T-helper 9 cell (primary cell): ENCODE data around the gene SLC45A1.
"Not testable (repeated sequence)": the region's sequence is repeated elsewhere in the genome, so short reads cannot be mapped to it uniquely, and the experiment has no call there.

Experiments
- DNase-seq: peaks from one replicate; pipeline ENCODE4 v3.0.0-alpha.2; 2020

Gene SLC45A1

GRCh38 chr1:8371372-8371991 is 53.6 kb downstream of the SLC45A1 start:
- DNase-seq = no peak

- no peak for DNase-seq
Measured at GRCh38 chr1:8373125-8373524, 55.2 kb downstream of the SLC45A1 start.

DNA sequence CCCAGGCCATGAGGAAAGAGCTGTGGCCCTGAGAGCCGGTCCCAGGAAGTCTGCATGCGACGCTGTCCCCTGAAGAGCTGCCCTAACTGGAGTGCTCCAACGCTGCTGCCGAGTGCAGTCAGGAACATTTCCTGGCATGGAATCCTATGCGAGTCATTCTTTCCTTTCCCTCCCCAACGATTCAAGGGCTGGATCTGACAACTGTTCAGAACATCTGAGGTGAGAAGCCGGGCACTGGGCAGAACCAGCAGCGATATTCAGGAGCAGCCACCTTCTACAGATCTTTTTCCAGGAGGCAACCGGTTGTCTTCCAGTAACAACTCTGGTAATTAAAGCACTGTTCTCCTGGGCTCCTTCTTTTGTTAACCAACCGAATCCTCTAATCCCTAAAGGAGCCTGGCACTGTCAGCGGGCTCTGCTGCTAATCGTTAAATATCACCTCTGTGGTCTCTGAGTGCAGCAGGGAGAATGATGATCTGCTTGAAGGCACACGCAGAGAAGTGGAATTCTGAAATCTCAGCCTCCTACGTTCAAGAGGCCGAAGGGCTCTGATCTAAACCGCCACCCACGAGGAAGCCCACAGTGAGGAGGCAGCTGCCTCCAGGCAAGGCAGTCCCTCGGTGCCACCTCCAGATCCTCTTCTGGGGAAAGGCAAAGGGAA is 55.8 kb downstream of the SLC45A1 start:
- DNase-seq = no peak

- DNase-seq = no peak
Measured at GRCh38 chr1:8374356-8374755, 56.4 kb downstream of the SLC45A1 start.

GRCh38 chr1:8374812-8375211 is 56.9 kb downstream of the SLC45A1 start:
- no peak for DNase-seq

GRCh38 chr1:8376358-8376840 is 58.5 kb downstream of the SLC45A1 start:
- DNase-seq = no peak

- no peak for DNase-seq
Measured at GRCh38 chr1:8377271-8377981, 59.5 kb downstream of the SLC45A1 start.

- no peak for DNase-seq
Measured at GRCh38 chr1:8378178-8378577, 60.3 kb downstream of the SLC45A1 start.

DNA sequence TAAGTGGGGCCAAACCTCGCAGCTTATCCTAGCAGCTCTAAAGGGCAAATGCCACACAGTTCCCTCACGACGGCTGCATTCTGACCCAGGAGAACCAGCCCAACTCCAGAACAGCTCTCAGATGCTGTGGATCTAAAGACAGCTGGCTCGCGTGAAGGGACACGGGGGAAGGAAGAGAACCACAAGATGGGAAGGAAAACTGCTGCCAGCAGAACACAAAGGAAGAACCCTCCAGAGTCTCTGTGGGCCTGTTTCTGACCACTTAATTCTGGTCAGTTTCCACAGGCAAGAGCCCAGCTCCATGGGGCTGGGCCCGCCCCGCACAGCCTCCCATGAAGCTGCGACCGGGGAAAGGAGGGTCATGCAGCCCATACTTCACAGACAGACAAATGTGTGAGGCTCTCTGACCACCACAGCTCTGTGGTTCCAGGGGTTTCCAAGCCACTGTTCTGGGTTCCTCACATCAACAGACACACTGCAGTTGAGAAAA is 61.1 kb downstream of the SLC45A1 start:
- DNase-seq = no peak

GRCh38 chr1:8379513-8380186 is 61.7 kb downstream of the SLC45A1 start:
- DNase-seq = no peak

- DNase-seq = not testable (repeated sequence)
Measured at GRCh38 chr1:8380310-8380709, 62.4 kb downstream of the SLC45A1 start.

- DNase-seq = no peak
Measured at GRCh38 chr1:8381618-8382017, 63.7 kb downstream of the SLC45A1 start.

DNA sequence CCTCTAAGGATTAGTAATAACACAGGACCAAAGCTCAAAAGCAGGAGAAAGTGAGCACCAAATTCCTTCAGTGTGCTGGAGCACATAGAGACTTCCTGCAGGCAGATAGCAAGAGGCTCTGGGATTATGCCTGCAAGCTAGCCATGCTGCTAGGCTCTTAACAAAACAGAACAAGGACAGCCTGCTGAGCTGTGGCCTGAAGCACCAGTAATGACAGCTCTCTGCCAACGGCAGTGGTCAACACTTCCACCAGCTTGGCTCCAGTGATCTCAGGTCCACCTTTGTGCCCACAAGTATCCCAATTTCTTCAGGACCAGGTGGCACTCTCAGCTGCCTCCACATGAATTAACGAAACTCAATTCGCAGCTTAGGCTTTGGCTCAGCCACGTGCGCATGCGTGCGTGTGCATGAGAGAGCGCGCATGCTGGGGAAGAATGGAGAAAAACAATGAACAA is 64.2 kb downstream of the SLC45A1 start:
- no peak for DNase-seq

DNA sequence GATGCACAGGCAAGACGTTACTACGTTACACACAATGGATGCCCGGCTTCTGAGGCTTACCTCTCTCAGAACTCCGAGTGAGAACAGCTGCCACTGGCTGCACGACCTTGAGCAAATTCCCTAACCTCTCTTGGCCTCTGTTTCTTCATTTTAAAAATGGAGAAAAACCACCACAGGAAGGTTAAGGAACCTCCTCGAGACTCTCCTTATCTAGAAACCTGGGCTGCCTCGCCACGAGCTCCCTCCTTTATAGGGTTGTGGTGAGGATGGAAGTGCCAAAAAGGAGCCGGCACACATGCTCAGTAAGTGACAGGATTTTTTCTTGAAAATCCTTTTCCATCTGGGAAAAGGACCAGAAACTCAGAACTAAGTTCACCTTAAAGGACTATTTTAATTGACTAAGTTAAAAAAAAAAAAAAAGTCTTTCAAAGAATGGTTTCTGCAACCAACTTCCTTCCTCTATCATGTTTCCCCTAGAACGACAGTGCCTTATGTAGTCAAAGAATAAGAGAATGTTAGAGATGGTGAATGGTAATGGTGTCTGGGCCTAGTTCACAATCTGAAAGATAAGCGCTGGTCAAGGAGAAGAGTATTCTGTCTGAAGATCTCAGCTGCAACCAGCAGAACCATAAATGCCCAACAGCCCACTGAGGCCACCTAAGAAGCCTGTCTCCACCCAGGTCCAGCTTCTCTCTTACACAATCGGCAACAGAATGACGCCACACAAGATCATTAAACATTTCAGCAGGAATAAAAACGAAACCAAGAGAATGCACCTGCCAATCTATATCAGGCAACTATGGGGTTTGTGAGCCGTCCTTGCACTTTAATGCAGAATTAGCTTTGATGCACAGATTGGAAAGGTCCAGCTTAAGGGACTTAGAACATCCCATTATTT is 64.9 kb downstream of the SLC45A1 start:
- no peak for DNase-seq

- DNase-seq = no peak
Measured at GRCh38 chr1:8384088-8384487, 66.2 kb downstream of the SLC45A1 start.

DNA sequence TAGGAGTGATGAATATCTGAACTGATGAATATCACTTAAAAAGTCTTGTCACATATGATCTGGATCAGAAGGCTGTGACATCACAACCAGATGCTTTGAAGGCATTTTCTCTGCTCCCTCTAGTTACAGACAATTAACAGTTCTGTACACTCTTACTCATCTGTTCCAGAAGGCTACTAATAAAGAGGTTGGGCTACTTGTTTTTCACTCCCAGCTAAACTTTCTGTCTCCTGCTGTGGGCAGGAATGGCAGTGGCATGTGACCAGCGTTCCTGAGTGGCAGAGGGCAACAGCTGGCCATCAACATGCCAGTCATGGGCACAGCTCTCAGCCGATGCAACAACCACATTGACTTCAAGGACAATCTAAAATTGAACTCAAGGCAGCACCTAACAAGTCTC is 66.7 kb downstream of the SLC45A1 start:
- DNase-seq = no peak

GRCh38 chr1:8386247-8386646 is 68.3 kb downstream of the SLC45A1 start:
- DNase-seq = no peak

DNA sequence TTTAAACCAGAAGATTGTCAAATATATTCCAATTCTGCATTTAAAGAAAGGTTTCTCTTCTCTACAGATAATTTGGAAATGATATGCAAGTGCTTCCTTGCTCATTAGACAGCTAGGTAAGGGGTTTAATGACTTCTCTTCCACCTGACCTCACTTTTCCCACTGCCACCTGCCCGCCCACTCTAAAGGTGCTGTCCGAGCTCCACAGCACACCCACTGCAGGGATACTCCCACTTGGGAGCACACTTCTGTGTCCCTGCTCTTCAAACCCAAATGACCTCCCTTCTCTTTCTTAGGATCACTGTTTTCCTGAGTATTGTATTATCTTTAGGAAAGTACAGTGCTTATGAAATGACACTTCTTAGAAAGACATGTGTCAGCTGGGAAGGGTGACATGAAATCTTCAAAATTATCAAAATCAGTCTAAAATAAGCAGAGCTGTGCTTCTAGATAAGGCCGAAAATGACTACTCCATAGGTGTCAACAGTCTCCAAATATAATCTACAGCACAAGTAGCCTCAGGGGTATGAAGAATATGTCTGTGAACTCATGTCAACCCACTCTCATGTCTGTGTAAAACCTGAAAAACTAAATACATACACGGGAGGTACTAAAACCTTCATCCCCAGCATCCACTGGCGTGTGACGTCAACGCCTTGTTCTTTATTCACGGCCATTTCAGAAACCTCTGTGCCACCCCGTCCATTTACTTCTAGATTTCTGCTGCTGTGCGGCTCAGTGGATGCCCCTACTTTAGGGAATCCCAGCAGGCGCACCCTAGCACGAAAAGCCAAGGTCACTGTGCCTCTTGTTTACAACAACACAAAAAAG is 71.0 kb downstream of the SLC45A1 start:
- no peak for DNase-seq

DNA sequence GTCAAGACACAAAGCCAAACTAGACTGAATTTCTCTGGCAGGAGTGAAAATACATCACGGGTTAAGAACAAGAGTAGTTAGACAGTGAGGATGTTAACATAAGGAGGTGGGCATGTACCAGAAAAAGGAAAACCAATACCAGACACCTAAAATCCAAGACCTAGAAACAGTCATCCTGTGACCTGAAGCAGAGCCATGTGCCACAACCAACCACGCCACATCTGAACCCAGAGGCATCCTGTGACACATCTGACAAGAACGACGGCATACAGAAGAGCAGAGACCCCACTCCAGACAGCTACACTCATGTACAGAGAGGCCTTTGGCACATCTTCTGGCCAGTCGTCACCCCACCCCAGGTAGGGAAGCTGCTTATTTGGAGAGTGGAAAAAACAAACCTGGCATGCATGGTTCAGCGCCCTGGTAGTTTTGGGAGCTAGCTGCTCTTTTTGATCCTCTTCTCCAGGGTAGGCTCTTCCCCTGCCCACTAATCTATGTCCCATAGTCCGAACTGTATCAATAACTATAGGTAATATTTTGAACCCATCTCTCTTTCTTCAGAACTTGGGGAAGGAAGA is 72.1 kb downstream of the SLC45A1 start:
- DNase-seq = no peak

DNA sequence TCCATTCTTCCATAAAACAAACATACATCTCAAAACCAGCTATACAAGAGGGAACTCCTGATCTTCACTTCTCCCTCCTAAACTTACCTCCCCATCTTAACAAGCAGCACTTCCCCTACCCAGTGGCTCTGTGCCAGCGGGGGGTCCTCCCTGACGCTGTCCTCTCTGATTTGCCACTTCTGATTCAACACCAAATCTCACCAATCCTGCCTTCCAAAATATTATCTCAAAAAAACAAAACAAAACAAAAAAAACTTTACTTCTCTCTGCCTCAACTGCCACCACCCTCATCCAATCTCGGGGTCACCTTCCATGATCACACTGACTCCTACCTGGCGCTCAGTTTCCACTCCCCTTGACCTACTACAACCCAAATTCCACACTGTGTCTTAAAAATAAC is 72.8 kb downstream of the SLC45A1 start:
- no peak for DNase-seq

GRCh38 chr1:8392522-8392921 is 74.6 kb downstream of the SLC45A1 start:
- DNase-seq = no peak
